Skeletal muscle satellite cell (primary cell): Measurements from ENCODE around the gene ANKS1B.
A peak's percentile ranks its signal among the peaks of the same experiment; 100 is the strongest.

Experiments
- H3K27me3 ChIP-seq: 2 replicates; pipeline ENCODE4 v1.7.0; 2013; ENCODE audit warnings: low read length; ENCODE audit not compliant: control insufficient read depth, insufficient read depth
- H3K36me3 ChIP-seq: 2 replicates; pipeline ENCODE4 v1.7.0; 2013; ENCODE audit warnings: mild to moderate bottlenecking, control low read depth, low read length; ENCODE audit not compliant: insufficient read depth
- H3K4me1 ChIP-seq: 2 replicates; pipeline ENCODE4 v1.7.0; 2013; ENCODE audit warnings: low read length; ENCODE audit not compliant: control insufficient read depth, insufficient read depth
- H3K4me2 ChIP-seq: 2 replicates; pipeline ENCODE4 v1.7.0; 2013; ENCODE audit warnings: mild to moderate bottlenecking, low read length
- H3K4me3 ChIP-seq: 2 replicates; pipeline ENCODE4 v1.7.0; 2013; ENCODE audit warnings: low read length
- H3K9ac ChIP-seq: 2 replicates; pipeline ENCODE4 v1.7.0; 2013; ENCODE audit warnings: mild to moderate bottlenecking, low read depth, low read length, moderate library complexity
- H3K9me3 ChIP-seq: replicated peaks from 2 replicates; pipeline ENCODE4 v1.7.0; 2013; ENCODE audit warnings: mild to moderate bottlenecking, control low read depth, low read length

Gene ANKS1B

DNA sequence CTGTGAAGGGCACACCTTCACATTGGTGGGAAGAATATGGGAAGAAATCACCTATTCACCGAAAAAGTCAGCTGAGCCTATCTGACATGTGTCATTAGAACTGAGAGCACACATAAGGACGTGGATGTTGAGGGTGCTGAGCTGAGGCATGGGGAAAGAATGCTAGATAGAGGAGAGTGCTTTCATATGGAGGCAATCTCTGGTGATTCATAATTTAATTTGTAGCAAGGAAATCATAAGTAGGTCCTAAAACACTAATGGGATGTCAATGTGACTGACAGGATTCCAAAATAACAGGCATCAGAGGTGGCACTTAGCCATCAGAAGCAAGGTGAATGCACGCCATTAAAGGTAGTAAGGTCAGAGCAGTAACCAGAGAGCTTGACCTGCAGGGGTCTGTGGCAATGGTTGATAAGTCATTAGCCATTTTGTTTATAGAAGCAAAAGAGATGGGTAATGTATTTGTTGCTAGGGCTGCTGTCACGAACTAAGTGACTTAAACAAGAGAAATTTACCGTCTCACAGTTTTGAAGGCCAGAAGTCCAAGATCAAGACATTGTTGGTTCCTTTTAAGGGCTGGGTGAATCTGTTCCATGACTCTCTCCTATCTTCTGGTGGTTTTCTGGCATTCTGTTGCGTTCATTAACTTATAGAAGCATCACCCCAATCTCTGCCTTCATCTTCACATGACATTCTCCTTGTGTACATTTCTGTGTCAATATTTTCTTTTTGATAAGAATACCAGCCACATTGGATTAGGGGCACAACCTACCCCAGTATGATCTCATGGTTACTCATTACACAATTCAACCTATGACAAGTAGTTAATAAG, 69.3 kb downstream of the ANKS1B start:
- no peaks in the 10 kb centered on the region for H3K36me3 ChIP-seq

DNA sequence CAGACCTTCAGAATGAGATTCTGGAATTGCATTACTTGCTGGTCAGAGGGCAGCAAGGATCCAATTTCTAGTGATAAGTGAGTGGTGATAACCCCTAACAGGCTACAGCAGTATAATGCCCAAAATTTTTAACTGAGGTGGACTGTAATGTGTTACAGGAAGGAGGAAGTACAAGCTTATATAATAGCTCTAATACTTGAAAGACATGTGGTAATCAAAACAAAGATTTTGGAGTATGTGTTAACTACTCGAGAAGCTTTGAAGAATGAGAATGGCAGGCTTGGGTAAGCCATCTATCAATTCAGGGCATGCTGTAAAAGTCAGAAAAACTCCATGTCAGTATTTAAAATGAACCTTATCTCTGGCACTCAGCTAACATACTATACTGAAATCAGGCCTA, 70.5 kb downstream of the ANKS1B start:
- no peaks in the 10 kb centered on the region for H3K9me3 ChIP-seq
- H3K4me3 ChIP-seq = no peak overlapping the region
- no peaks in the 10 kb centered on the region for H3K27me3 ChIP-seq
- H3K4me2 ChIP-seq = no peak overlapping the region
- H3K36me3 ChIP-seq = no peaks in the 10 kb centered on the region
- H3K4me1 ChIP-seq = peaks cover 51% of the 10 kb centered on the region
- no peak overlapping the region for H3K9ac ChIP-seq

More for the DNA sequence above, 69.3 kb downstream of the ANKS1B start:
- Histone ChIP-seq H3K4me2 (peak overlapping the region; percentile 31), H3K4me1 (peaks cover 48% of the 10 kb centered on the region), H3K27me3 (no peaks in the 10 kb centered on the region), H3K4me3 (no peak overlapping the region), H3K9ac (no peak overlapping the region), H3K9me3 (no peaks in the 10 kb centered on the region)

DNA sequence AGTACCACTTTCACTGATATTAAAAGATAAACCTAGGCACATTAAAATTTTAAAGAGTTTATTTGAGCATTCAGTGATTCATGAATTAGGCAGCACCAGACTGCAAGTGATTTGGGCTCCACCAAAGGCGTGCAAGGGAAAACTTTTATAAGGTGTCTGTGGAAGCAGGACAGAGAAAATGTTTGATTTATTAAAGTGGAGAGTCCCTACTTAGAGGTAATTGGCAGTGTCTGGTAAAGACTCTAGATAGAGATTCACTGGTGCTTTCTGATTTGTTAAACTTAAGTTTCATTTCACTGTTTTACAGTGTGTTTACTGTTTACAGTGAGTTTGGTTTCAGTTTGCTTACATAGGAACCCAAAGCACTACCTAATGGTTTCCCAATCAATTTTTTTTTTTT, 72.8 kb downstream of the ANKS1B start:
- no peak overlapping the region for H3K4me3 ChIP-seq
- peaks cover 54% of the 10 kb centered on the region for H3K4me1 ChIP-seq
- no peaks in the 10 kb centered on the region for H3K9me3 ChIP-seq
- no peaks in the 10 kb centered on the region for H3K36me3 ChIP-seq
- no peaks in the 10 kb centered on the region for H3K27me3 ChIP-seq
- H3K9ac ChIP-seq = no peak overlapping the region
- H3K4me2 ChIP-seq = peak overlapping the region; percentile 53

DNA sequence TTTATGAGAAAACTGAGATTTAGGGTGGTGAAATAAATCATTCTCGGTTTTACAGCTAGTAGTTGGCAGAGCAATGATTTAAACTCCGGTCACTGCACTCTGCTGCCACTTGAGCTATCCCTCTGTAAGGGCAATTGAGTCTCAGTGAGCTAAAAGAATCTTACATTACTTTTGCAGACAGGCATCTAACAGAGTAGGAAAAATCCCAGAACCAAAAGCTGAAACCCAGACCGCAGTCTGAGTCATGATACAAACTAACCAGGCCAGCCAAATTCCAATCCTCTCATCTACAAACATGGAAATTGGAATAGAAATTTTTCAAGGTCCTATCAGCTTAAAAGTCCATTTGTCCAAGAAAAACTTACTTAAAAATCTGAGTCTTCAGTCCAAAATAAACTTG, 73.7 kb downstream of the ANKS1B start:
- Histone ChIP-seq H3K9ac (peak overlapping the region; percentile 50), H3K4me2 (peak overlapping the region; percentile 61), H3K36me3 (no peaks in the 10 kb centered on the region), H3K4me3 (no peak overlapping the region), H3K4me1 (peaks cover 53% of the 10 kb centered on the region), H3K9me3 (no peaks in the 10 kb centered on the region), H3K27me3 (no peaks in the 10 kb centered on the region)

DNA sequence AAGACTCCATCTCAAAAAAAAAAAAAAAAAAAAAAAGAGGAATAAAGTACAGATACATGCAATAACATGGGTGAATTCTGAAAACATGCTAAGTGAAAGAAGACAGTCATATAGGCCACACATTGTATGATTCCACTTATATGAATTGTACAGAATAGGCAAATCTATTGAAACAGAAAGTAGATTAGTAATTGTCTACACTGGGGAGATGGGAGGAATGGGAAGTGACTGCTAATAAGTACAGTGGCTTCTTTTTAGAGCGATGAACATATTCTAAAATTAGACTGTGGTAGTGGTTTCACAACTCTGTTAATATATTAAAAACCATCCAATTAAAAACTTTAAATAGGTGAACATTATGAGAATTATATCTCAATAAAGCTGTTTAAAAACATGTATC, 74.4 kb downstream of the ANKS1B start:
- Histone ChIP-seq H3K4me3 (no peak overlapping the region), H3K36me3 (no peaks in the 10 kb centered on the region), H3K9me3 (no peaks in the 10 kb centered on the region), H3K4me2 (peak overlapping the region; percentile 61), H3K9ac (peak overlapping the region; percentile 50), H3K27me3 (no peaks in the 10 kb centered on the region), H3K4me1 (peaks cover 45% of the 10 kb centered on the region)

DNA sequence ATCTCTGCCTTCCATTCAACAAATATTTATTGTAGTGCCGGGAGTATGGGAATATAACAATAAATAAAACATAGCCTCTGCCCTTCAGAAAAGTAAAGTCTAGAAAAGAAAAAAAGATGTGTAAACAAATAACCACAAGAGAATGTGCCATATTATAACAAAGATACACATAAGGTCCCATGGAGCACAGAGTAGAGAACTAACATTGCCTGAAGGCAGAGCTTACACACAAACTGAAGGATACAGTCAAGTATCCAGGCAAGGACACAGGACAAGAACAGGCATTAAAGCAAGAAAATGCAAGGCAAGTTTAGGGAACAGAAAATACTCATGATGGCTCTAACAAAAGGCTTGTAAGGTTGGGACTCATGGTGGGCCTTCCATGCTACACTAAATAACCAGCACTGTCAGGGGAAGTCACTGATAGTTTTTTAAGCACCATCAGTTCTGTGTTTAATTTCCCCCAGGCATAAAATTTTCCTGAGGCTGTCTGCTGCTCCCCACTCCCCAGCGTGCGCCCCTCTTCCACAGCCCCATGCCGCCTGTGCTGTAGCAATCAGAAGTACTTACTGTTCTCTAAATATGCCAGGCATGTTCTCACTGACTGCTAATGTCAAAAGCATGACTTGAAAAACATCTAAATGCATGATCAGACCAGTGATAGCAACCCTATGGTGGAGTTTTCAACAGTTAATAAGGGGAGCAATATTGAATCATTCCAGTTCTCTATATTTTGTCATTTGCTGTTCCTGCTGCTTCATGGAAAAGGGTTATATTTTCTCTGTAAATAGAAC, 77.8 kb downstream of the ANKS1B start:
- no peaks in the 10 kb centered on the region for H3K27me3 ChIP-seq
- no peaks in the 10 kb centered on the region for H3K36me3 ChIP-seq
- H3K4me2 ChIP-seq = peak overlapping the region; percentile 56
- H3K4me3 ChIP-seq = no peak overlapping the region
- H3K9me3 ChIP-seq = no peaks in the 10 kb centered on the region
- peaks cover 29% of the 10 kb centered on the region for H3K4me1 ChIP-seq
- H3K9ac ChIP-seq = no peak overlapping the region

DNA sequence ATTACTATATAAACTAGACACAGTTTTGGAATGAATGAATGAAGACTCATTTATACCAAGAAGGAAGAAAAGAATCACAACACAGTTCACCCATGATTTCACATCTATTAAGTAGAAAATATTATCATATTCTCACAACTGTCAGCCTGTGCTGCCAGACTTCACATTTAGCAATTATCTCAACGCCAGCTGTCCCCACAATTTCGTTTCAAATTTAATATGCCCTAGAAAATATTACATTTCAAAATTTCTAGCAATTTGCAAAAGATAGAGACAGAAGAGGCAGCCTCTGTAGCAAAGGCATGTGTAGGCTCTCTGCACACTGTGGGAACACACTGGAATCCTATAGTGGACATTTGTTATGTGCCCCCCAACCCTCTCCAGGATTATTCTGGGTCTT, 83.6 kb downstream of the ANKS1B start:
- Histone ChIP-seq H3K27me3 (no peaks in the 10 kb centered on the region), H3K4me3 (no peak overlapping the region), H3K9ac (no peak overlapping the region), H3K36me3 (no peaks in the 10 kb centered on the region), H3K4me2 (no peak overlapping the region), H3K9me3 (no peaks in the 10 kb centered on the region), H3K4me1 (no peaks in the 10 kb centered on the region)

DNA sequence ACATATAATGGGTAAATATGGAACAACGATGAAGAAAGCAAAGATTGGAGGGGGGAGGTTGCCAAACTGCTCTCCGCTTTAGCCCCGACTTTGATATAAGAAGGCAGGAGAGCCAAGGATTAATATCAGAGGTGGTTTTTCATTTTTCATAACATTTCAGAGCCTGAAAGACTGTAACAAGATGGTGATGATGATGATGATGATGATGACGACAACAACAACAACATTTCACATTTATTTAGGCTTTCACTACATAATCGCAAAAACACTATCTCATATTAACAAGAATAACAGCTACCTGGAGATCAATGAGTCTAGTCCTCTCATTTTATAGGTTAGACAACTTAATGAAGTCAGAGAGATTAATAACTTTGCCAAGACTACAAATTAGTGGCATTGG, 86.1 kb downstream of the ANKS1B start:
- H3K4me1 ChIP-seq = no peaks in the 10 kb centered on the region
- no peaks in the 10 kb centered on the region for H3K27me3 ChIP-seq
- no peaks in the 10 kb centered on the region for H3K9me3 ChIP-seq
- no peak overlapping the region for H3K4me3 ChIP-seq
- no peak overlapping the region for H3K4me2 ChIP-seq
- H3K36me3 ChIP-seq = no peaks in the 10 kb centered on the region
- H3K9ac ChIP-seq = no peak overlapping the region

DNA sequence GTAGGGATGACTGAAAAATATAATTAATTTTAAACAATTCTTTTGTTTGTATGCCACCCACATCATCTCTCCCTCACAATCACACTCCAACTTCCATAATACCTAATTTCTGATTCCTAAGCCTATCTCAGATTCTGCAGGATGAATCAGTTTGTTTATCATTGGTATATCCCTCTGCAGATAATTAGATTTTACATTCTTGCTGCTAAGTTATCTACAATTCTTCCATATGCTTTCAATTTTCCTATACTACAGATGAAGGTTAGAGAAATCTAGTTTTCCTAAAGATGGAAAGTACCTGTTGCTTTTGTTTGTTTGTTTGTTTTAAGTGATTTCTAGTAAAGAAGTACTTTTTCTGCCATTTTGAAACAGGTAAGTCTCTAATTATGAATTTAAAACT, 105.3 kb downstream of the ANKS1B start:
- H3K36me3 ChIP-seq = no peaks in the 10 kb centered on the region

DNA sequence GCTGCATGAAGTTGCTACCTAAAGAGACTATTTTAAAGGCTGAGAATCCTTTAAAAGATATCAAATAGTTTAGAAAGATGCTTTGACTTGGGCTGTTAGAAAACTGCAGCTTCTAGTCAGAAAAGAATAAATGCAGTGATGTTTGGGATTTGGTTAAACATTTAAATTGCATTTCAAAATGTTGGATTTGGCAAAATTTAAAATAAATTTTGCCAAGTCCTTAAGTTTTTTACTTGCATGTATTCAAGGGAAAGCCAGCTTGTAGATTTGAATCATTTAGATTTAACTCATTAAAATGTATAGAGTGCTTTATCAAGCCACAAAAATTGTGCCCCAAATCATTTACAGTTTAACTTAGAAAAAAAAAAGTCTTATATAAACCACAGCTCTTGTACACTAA, 109.7 kb downstream of the ANKS1B start:
- no peaks in the 10 kb centered on the region for H3K27me3 ChIP-seq
- H3K4me3 ChIP-seq = no peak overlapping the region
- no peaks in the 10 kb centered on the region for H3K9me3 ChIP-seq
- H3K4me2 ChIP-seq = no peak overlapping the region
- no peaks in the 10 kb centered on the region for H3K36me3 ChIP-seq
- no peak overlapping the region for H3K9ac ChIP-seq
- H3K4me1 ChIP-seq = no peaks in the 10 kb centered on the region

More for the DNA sequence above, 105.3 kb downstream of the ANKS1B start:
- Histone ChIP-seq H3K9me3 (no peaks in the 10 kb centered on the region), H3K4me2 (no peak overlapping the region), H3K4me3 (no peak overlapping the region), H3K9ac (no peak overlapping the region), H3K4me1 (no peaks in the 10 kb centered on the region), H3K27me3 (no peaks in the 10 kb centered on the region)

DNA sequence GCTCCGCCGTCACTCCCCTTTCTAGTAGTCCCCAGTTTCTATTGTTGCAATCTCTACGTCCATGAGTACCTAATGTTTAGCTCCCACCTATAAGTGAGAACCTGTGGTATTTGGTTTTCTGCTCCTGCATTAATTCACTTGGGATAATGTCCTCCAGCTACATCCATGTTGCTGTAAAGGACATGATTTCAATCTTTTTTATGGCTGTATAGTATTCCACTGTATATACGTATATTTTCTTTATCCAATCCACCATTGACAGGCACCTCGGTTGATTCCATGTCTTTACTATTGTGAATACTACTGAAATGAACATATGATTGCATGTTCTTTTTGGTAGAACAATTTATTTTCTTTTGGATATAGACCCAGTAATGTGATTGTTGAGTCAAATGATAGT, 114.7 kb downstream of the ANKS1B start:
- H3K4me3 ChIP-seq = no peak overlapping the region
- H3K4me1 ChIP-seq = no peaks in the 10 kb centered on the region
- no peak overlapping the region for H3K9ac ChIP-seq
- no peaks in the 10 kb centered on the region for H3K9me3 ChIP-seq
- no peak overlapping the region for H3K4me2 ChIP-seq
- no peaks in the 10 kb centered on the region for H3K27me3 ChIP-seq
- H3K36me3 ChIP-seq = no peaks in the 10 kb centered on the region
